ENCODE measurements around the gene BLOC1S1. TPM values are rescaled to one million over a fixed set of nuclear protein-coding genes. Genes with fewer than 3 reads are reported as not detected.

BLOC1S1 gene
- total RNA-seq, 4 donors from 2014 or later, result 255 to 434 (median 300) TPM

DNA sequence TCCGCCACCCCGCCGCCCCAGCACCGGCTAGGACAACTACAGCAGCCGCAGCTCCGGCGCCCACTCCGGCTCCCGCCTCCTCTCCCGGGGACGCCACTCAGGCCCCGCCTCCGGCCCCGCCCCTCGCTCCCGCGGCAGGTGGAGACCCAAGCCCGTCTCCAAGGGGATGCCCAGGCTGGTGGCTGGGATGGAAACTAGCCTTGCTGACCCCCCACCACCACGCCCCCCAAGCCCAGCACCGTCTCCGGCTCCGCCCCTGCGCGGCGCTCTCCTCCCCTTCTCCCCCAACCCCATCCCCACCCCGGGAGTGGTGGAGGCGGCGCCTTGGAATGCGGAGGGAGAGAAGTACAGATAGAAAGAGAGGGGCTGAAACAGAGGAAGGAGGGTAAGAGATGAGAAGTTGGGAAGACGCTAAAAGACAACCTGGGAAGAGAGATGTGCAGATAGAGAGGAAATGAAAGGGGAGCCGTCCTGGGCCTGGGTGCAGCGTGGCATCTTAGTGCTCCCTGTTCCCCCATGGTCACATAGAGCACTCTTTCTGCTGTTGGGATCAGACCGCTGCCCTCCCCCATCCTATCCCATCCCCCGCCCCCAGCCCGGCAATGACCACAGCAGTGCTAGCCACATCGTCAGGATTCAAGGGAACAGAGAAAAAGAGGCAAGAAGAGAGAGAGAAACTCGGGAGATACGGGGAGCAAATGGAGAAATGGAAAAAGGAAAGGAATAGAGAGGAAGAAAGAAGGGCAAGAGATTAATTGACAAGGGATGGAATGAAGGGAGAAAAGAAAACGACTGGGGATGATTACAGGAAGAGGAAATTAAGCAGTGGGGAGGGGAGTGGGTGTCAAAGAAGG is 7.8 kb upstream of the BLOC1S1 start, which contains the start of gene ITGA7:
Gene ITGA7, minus strand, starts transcription at position 64 of the 854 bp plus-strand sequence. CDS start 222 bp downstream, outside the sequence.
- DNase-seq (peak; percentile 64 to 78), ATAC-seq (peak in 1 of 2 donors; percentile 8)
- no peaks in the 10 kb centered on the region for H3K36me3 ChIP-seq
- TF ChIP-seq POLR2A (IDR thresholded peaks at IDR 0.05), result peak; percentile 32 to 40
- TF ChIP-seq, protein P1, sequence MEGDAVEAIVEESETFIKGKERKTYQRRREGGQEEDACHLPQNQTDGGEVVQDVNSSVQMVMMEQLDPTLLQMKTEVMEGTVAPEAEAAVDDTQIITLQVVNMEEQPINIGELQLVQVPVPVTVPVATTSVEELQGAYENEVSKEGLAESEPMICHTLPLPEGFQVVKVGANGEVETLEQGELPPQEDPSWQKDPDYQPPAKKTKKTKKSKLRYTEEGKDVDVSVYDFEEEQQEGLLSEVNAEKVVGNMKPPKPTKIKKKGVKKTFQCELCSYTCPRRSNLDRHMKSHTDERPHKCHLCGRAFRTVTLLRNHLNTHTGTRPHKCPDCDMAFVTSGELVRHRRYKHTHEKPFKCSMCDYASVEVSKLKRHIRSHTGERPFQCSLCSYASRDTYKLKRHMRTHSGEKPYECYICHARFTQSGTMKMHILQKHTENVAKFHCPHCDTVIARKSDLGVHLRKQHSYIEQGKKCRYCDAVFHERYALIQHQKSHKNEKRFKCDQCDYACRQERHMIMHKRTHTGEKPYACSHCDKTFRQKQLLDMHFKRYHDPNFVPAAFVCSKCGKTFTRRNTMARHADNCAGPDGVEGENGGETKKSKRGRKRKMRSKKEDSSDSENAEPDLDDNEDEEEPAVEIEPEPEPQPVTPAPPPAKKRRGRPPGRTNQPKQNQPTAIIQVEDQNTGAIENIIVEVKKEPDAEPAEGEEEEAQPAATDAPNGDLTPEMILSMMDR (IDR thresholded peaks at IDR 0.05 in 4 of 5, conservative IDR thresholded peaks at IDR 0.05 in 1 of 5), result no peak
- in situ Hi-C loops (cut with MboI; ENCODE audit: low sequenced_read_pairs in 4 of 4), result loop anchor here in 1 of 4 donors (25.0 kb wide), 1 partner anchor 1721 kb away; the partner anchor contains the start of gene HOXC10
- no peaks in the 10 kb centered on the region for H3K27me3 ChIP-seq
- H3K9me3 ChIP-seq, result no peaks in the 10 kb centered on the region
- peak within 1 kb of the TSS; percentile 59 to 79 (median 68) for H3K4me3 ChIP-seq
- peaks cover 73 to 83% of the 10 kb centered on the region in 2 donors for H3K4me1 ChIP-seq
- intact Hi-C loops (cut with DNase I; ENCODE audit: low total_unique reads), result loop anchor here (10.0 kb wide), 1 partner anchor 1423 kb away; the partner anchor contains the start of genes CBX5 and HNRNPA1
- H3K27ac ChIP-seq, result peak within 1 kb of the TSS; percentile 87 to 96 (median 92)

DNA sequence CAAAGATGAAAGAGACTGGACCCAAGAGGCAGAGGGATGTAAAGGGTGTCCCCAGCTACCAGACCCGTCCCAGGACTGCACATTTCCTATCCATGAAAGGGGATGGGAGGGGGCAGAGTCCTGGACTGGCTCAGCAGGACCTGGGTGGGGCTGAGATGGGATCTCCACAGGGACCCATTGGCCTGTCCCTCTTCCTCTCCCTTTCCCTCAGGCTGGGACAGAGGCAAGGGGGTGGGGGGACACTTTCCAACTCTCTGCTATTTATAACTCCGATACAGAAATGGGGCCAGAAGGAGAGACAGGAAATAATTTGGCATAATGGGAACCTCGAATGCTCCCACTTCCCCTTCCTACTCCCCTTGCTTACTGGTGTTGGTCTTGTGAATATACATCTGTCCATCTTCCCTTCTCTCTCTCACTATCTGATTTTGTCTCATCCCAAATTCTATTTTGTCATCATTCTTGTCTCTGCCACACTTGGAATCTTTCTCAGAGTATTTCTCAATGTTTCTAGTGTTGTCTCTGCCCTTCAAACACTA is 7.1 kb upstream of the BLOC1S1 start:
- ATAC-seq (no peak), DNase-seq (peak in 1 of 2 donors; percentile 57)
- H3K9me3 ChIP-seq, result no peaks in the 10 kb centered on the region
- peak overlapping the region; percentile 87 to 96 (median 92) for H3K27ac ChIP-seq
- no peaks in the 10 kb centered on the region for H3K36me3 ChIP-seq
- peaks cover 69 to 84% of the 10 kb centered on the region in 2 donors for H3K4me1 ChIP-seq
- intact Hi-C loops (cut with DNase I; ENCODE audit: low total_unique reads), result loop anchor here (10.0 kb wide), 1 partner anchor 1424 kb away; the partner anchor contains the start of genes CBX5 and HNRNPA1
- peak in 1 of 2 donors; percentile 16 for TF ChIP-seq POLR2A (IDR thresholded peaks at IDR 0.05)
- TF ChIP-seq, protein P1 (IDR thresholded peaks at IDR 0.05 in 4 of 5, conservative IDR thresholded peaks at IDR 0.05 in 1 of 5), result no peak
- peak overlapping the region; percentile 59 to 79 (median 68) for H3K4me3 ChIP-seq
- H3K27me3 ChIP-seq, result no peaks in the 10 kb centered on the region
- in situ Hi-C loops (cut with MboI; ENCODE audit: low sequenced_read_pairs in 4 of 4), result loop anchor here in 1 of 4 donors (25.0 kb wide), 1 partner anchor 1721 kb away; the partner anchor contains the start of gene HOXC10

DNA sequence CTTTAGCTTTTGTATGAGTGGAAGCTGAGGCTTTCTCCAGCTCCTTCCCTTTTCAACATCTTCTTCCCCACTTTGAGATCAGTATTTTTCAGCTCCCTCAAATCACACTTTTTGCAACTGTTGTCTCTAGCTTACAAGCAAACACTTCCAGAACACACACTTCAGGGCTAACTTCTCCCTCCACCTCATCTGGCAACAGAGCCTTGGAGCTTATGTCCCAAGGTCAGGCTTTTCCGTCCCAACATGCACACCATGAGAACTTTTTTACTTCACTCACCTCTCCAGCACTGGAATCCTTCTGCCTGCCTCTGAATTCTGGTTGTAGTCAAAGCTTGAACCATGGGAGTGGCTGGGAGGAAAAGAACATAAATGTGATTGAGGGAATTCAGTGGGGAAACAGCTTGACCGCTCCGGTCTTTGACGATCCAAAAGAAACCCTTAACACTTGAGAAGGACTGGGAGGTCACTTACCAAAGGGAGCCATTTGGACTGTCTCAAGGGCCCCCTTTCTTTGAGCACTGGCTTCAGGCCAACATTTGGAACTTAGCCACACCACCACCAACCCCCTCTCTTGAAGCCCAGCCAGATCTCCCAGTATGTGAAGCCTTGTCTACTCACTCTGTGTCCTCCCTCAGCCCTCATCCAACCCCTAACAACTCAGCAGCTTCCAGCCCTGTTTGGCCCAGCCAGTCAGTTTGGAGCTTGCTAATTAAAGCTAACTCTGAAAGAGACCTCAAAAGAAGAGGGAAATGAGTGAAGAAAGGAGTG is 3.9 kb upstream of the BLOC1S1 start:
- Histone ChIP-seq H3K9me3 (no peaks in the 10 kb centered on the region), H3K27me3 (no peaks in the 10 kb centered on the region), H3K36me3 (no peaks in the 10 kb centered on the region), H3K27ac (peak overlapping the region; percentile 87 to 96 (median 92)), H3K4me1 (peaks cover 69 to 78% of the 10 kb centered on the region in 2 donors), H3K4me3 (peak overlapping the region in 3 of 4 donors; percentile 6 to 70 (median 67))
- in situ Hi-C loops (cut with MboI; ENCODE audit: low sequenced_read_pairs in 4 of 4), result loop anchor here in 1 of 4 donors (25.0 kb wide), 1 partner anchor 1725 kb away; the partner anchor contains the start of gene HOXC10
- intact Hi-C loops (cut with DNase I; ENCODE audit: low total_unique reads), result loop anchor here (10.0 kb wide), 1 partner anchor 553 kb away; the partner anchor contains the start of gene COQ10A
- no peak for TF ChIP-seq POLR2A (IDR thresholded peaks at IDR 0.05)
- TF ChIP-seq, protein P1 (IDR thresholded peaks at IDR 0.05 in 4 of 5, conservative IDR thresholded peaks at IDR 0.05 in 1 of 5), result no peak
- DNase-seq, result peak in 1 of 2 donors; percentile 58
- ATAC-seq, result no peak

All from gastrocnemius medialis (tissue), 4 donors.